Mesothelial cell of epicardium (in vitro differentiated cells): ENCODE results near the gene AP4S1. TPM values are rescaled to one million over a fixed set of nuclear protein-coding genes. Genes with fewer than 3 reads are reported as not detected.
"Not testable (repeated sequence)": the region's sequence is repeated elsewhere in the genome, so short reads cannot be mapped to it uniquely, and the experiment has no call there.

Experiments
- DNase-seq, 2 experiments: peaks; one replicate each; pipeline ENCODE4 v3.0.0; 2021; ENCODE audit warnings: low spot score in 2 of 2; ENCODE audit not compliant: unreplicated experiment in 2 of 2
- H3K27ac Mint-ChIP-seq: 2 replicates; pipeline ENCODE4 v1.8.0; 2021; ENCODE audit warnings: mixed read lengths
- H3K27me3 Mint-ChIP-seq: 2 replicates; pipeline ENCODE4 v1.8.0; 2021; ENCODE audit warnings: low read depth, mixed read lengths
- H3K36me3 Mint-ChIP-seq: 2 replicates; pipeline ENCODE4 v1.8.0; 2021; ENCODE audit warnings: mixed read lengths
- H3K4me1 Mint-ChIP-seq: 2 replicates; pipeline ENCODE4 v1.8.0; 2021; ENCODE audit warnings: mixed read lengths
- H3K4me3 Mint-ChIP-seq: 2 replicates; pipeline ENCODE4 v1.8.0; 2021; ENCODE audit warnings: mild to moderate bottlenecking, moderate library complexity, mixed read lengths
- H3K9me3 Mint-ChIP-seq: 2 replicates; pipeline ENCODE4 v1.8.0; 2021; ENCODE audit warnings: mixed read lengths
- total RNA-seq: library from RNA; stranded (reverse); gene quantifications from 3 replicates; pipeline ENCODE4 v1.2.1, GENCODE V29; 2021
- TF ChIP-seq, protein P1 (sequence below): fragments of 200-600 bp; sonication (generic); IDR thresholded peaks from one replicate; pipeline ENCODE4 v1.5.0; 2021; ENCODE audit warnings: antibody characterized with exemption; ENCODE audit not compliant: unreplicated experiment

The AP4S1 gene
- total RNA-seq, 1 donor from 2014 or later, result 10.4 TPM

DNA sequence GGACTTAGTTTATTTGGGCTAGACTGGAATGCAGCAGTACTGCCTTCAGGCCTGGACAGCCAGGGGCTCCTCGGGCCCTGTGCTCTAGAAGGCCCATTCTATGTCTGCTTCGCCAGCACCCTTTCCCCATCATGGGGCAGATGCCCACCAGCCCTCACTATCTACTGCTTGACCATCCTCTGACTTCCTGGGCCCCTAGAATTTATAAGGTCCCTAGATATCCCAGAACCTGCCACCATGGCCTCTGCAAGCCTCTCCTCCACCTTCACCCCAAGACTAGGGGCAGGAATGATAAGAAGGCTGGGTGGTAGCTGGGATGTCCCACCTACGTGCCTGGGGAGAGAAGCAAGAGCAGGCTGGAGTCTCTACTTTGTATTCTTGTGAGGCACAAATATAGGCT, 59.6 kb downstream of the AP4S1 start:
- H3K27ac Mint-ChIP-seq, result no peak overlapping the region
- no peak for DNase-seq
- H3K36me3 Mint-ChIP-seq, result peaks cover 2% of the 10 kb centered on the region
- H3K27me3 Mint-ChIP-seq, result no peaks in the 10 kb centered on the region
- H3K4me1 Mint-ChIP-seq, result no peaks in the 10 kb centered on the region
- no peak overlapping the region for H3K4me3 Mint-ChIP-seq
- TF ChIP-seq, protein P1, sequence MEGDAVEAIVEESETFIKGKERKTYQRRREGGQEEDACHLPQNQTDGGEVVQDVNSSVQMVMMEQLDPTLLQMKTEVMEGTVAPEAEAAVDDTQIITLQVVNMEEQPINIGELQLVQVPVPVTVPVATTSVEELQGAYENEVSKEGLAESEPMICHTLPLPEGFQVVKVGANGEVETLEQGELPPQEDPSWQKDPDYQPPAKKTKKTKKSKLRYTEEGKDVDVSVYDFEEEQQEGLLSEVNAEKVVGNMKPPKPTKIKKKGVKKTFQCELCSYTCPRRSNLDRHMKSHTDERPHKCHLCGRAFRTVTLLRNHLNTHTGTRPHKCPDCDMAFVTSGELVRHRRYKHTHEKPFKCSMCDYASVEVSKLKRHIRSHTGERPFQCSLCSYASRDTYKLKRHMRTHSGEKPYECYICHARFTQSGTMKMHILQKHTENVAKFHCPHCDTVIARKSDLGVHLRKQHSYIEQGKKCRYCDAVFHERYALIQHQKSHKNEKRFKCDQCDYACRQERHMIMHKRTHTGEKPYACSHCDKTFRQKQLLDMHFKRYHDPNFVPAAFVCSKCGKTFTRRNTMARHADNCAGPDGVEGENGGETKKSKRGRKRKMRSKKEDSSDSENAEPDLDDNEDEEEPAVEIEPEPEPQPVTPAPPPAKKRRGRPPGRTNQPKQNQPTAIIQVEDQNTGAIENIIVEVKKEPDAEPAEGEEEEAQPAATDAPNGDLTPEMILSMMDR, result no peak
- H3K9me3 Mint-ChIP-seq, result no peaks in the 10 kb centered on the region

DNA sequence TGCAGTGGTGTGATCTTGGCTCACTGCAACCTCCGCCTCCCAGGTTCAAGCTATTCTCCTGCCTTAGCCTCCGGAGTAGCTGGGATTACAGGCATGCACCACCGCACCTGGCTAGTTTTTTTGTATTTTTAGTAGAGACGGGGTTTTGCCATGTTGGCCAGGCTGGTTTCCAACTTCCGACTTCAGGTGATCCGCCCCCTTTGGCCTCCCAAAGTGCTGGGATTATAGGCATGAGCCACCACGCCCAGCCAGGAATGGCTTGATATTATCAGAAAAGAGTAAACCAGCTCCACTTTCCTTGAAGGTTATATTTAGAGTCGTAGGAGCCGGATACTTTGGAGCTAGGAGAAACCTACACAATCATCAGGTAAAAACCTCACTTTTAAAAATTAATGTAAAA, 61.0 kb downstream of the AP4S1 start:
- not testable (repeated sequence) for H3K4me3 Mint-ChIP-seq, H3K36me3 Mint-ChIP-seq, H3K27ac Mint-ChIP-seq, DNase-seq, H3K9me3 Mint-ChIP-seq, H3K27me3 Mint-ChIP-seq, H3K4me1 Mint-ChIP-seq

DNA sequence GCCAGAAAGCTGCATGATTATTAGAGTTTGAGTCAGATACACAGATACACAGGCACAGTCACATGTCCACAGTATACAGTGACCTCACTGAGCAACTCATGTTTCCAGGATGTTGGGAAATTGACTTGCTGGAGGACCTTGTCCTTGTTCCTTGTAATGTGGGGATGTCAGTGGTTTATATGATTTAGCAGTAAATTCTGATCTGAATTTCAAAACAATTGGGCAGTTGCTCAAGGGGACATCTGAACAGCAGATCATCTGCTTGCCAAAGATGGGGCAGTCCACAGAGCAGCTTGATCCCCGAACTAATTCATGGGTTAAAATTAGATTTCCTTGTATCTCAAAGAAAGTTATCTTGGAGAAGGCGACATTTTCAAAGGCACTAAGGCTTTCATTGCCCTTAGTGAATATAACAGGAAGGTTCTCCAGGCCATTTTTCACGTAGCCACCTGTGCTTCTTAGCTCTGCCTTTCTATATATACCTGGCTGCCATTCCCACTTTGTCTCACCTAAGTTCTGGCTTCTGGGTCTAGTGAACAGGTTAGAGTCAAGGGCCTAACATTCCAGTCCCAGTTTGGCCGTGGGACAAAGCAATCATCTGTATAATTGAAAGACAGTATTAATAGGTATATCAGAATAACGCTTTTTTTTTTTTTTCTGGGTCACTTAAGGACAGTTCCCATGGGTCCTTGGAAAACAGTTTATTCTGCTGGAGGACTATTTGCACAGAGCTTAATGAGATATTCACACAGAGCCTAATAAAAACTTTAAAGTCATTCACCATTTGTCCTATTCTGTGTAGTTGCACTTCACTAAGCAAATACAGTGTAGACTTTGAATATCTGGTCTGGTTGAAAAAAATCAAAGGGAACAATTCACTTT, 65.7 kb downstream of the AP4S1 start:
- H3K9me3 Mint-ChIP-seq, result no peaks in the 10 kb centered on the region
- H3K27ac Mint-ChIP-seq, result no peak overlapping the region
- H3K27me3 Mint-ChIP-seq, result no peaks in the 10 kb centered on the region
- peaks cover 3% of the 10 kb centered on the region for H3K36me3 Mint-ChIP-seq
- DNase-seq, result no peak
- no peak overlapping the region for H3K4me3 Mint-ChIP-seq
- TF ChIP-seq, protein P1, result no peak
- H3K4me1 Mint-ChIP-seq, result no peaks in the 10 kb centered on the region

DNA sequence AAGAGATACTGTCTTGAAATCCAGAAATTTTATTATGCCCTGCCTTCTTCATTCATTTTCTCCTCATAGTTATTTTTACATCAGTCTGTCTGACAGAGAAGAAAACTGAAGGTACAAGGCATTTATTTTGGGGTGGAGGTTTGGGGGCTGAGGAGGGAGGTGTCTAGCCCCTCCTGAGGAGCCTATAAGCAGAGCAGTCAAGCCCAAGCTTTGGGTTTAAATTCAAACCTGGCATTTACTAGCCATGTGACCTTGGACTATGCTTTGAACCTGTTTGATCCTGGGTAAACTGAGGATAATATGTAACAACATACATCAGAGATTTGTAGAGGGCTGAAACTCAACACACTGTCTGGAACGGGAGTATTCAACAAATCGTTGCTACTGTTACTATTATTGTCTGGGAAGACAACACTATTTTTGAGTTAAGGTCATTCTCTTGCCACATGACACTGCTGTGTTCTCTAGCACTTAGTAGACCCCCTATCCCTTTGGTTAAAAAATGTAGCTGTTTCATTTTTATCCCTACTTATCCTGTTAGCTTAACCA, 66.8 kb downstream of the AP4S1 start:
- TF ChIP-seq, protein P1, result no peak
- DNase-seq, result no peak
- H3K27me3 Mint-ChIP-seq, result no peaks in the 10 kb centered on the region

DNA sequence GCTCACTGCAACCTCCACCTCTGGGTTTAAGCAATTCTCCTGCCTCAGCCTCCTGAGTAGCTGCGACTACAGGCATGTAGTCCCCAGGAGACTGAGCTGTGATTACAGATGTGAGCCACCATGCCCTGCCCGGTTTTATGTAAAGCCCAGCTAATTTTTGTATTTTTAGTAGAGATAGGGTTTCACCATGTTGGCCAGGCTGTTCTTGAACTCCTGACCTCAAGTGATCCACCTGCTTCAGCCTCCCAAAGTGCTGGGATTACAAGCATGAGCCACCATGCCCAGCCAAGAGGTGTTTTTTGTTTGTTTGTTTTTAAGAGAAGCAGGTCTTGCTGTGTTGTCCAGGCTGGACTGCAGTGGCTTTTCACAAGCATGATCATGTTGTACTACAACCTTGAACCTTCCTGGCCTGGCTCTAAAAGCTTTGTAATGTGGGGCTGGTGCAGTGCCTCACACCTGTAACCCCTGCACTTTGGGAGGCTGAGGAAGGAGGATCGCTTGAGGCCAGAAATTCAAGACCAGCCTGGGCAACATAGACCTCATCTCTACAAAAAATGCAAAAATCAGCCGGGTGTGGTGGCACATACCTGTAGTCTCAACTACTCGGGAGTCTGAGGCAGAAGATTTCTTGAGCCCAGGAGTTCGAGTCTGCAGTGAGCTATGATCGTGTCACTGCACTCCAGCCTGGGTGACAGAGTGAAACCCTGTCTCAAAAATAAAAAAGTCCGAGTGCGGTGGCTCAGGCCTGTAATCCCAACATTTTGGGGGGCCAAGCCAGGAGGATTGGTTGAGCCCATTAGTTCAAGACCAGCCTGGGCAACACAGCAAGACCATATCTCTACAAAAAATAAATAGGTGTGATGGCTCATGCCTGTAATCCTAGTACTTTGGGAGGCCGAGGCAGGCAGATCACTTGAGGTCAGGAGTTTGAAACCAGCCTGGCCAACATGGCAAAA, 68.7 kb downstream of the AP4S1 start:
- not testable (repeated sequence) for DNase-seq, H3K27ac Mint-ChIP-seq, H3K27me3 Mint-ChIP-seq, H3K4me1 Mint-ChIP-seq, H3K9me3 Mint-ChIP-seq, H3K4me3 Mint-ChIP-seq
- H3K36me3 Mint-ChIP-seq, result peaks cover 20% of the 10 kb centered on the region

More for the DNA sequence above, 66.8 kb downstream of the AP4S1 start:
- H3K4me3 Mint-ChIP-seq, result no peak overlapping the region
- no peaks in the 10 kb centered on the region for H3K9me3 Mint-ChIP-seq
- H3K27ac Mint-ChIP-seq, result no peak overlapping the region
- H3K36me3 Mint-ChIP-seq, result peaks cover 11% of the 10 kb centered on the region
- H3K4me1 Mint-ChIP-seq, result no peaks in the 10 kb centered on the region

DNA sequence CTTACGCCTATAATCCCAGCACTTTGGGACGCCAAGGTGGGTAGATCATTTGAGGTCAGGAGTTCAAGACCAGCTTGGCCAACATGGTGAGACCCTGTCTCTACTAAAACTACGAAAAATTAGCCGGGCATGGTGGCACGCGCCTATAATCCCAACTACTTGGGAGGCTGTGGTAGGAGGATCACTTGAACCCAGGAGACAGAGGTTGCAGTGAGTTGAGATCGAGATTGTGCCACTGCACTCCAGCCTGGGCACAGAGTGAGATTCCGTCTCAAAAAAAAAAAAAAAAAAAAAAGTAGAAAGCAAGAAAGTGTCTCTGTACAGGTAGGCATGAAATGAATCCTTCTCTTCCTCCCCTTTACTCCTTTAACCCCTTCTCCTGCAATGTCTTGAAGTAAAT, 70.4 kb downstream of the AP4S1 start:
- H3K36me3 Mint-ChIP-seq, result peaks cover 25% of the 10 kb centered on the region
- DNase-seq, H3K27me3 Mint-ChIP-seq, H3K4me3 Mint-ChIP-seq, H3K4me1 Mint-ChIP-seq, H3K27ac Mint-ChIP-seq, H3K9me3 Mint-ChIP-seq: not testable (repeated sequence)
